Fibroblast of lung (primary cell): ENCODE measurements around the gene EYS. TPM values are rescaled to one million over a fixed set of nuclear protein-coding genes. Genes with fewer than 3 reads are reported as not detected.

Experiments
- DNase-seq, 2 donors: peaks; one replicate each; pipeline versions ENCODE4 v3.0.0 to v3.0.0-alpha.2; 2010; ENCODE audit warnings: low read depth in 2 of 2
- H2AFZ ChIP-seq: 2 replicates; pipeline ENCODE4 v1.5.1; 2012; ENCODE audit warnings: low read length, control low read depth, inconsistent platforms
- H3K27ac ChIP-seq: 2 replicates; pipeline ENCODE4 v1.5.1; 2011; ENCODE audit warnings: low read length, control low read depth; ENCODE audit not compliant: insufficient read depth
- H3K27me3 ChIP-seq: 2 replicates; pipeline ENCODE4 v1.5.1; 2011; ENCODE audit warnings: mild to moderate bottlenecking, low read length; ENCODE audit not compliant: control insufficient read depth, insufficient read depth
- H3K36me3 ChIP-seq: 2 replicates; pipeline ENCODE4 v1.5.1; 2011; ENCODE audit warnings: low read length; ENCODE audit not compliant: control insufficient read depth, insufficient read depth
- H3K4me1 ChIP-seq: 2 replicates; pipeline ENCODE4 v1.5.1; 2011; ENCODE audit warnings: low read length; ENCODE audit not compliant: control insufficient read depth, insufficient read depth; ENCODE audit errors: extremely low read depth
- H3K4me2 ChIP-seq: 2 replicates; pipeline ENCODE4 v1.5.1; 2011; ENCODE audit warnings: low read length, control low read depth; ENCODE audit not compliant: insufficient read depth; ENCODE audit errors: extremely low read depth
- H3K4me3 ChIP-seq, 4 experiments: fragments of 200-600 bp in 1 of 4; sonication (generic) in 1 of 4; replicated peaks in 1 of 4; 2 replicates each; pipeline ENCODE4 v1.5.1; 2011 to 2016; ENCODE audit warnings: low read length in 4 of 4, low read depth in 3 of 4, mild to moderate bottlenecking in 3 of 4, control low read depth in 2 of 4, inconsistent platforms in 1 of 4, mixed read lengths in 1 of 4; ENCODE audit not compliant: insufficient read depth in 1 of 4; ENCODE audit errors: control extremely low read depth in 1 of 4
- H3K79me2 ChIP-seq: 2 replicates; pipeline ENCODE4 v1.5.1; 2012; ENCODE audit warnings: mild to moderate bottlenecking, low read length, inconsistent platforms; ENCODE audit not compliant: control insufficient read depth, insufficient read depth
- H3K9ac ChIP-seq: 2 replicates; pipeline ENCODE4 v1.5.1; 2011; ENCODE audit warnings: mild to moderate bottlenecking, low read length, control low read depth; ENCODE audit not compliant: insufficient read depth
- H3K9me3 ChIP-seq: 2 replicates; pipeline ENCODE4 v1.5.1; 2012; ENCODE audit warnings: low read depth, low read length; ENCODE audit not compliant: control insufficient read depth, insufficient read depth
- H4K20me1 ChIP-seq: 2 replicates; pipeline ENCODE4 v1.5.1; 2011; ENCODE audit warnings: low read length; ENCODE audit not compliant: control insufficient read depth, insufficient read depth; ENCODE audit errors: extremely low read depth
- EZH2 ChIP-seq: IDR thresholded peaks from 2 replicates; pipeline ENCODE4 v1.5.1; 2012; ENCODE audit warnings: low read length, control low read depth, mild to moderate bottlenecking; ENCODE audit errors: missing control alignments
- polyA plus RNA-seq, 2 donors: library from polyadenylated mRNA; depleted of rRNA in 1 of 2; stranded (reverse) in 1 of 2; unstranded in 1 of 2; fragments of >200 nt; gene quantifications; 2 replicates each; pipeline ENCODE4 v1.2.1, GENCODE V29; 2011 to 2012; ENCODE audit warnings: missing spikeins in 1 of 2
- total RNA-seq: library from RNA; depleted of rRNA; stranded (reverse); fragments of >200 nt; gene quantifications from 2 replicates; pipeline ENCODE4 v1.2.1, GENCODE V29; 2014
- TF ChIP-seq, protein P1 (sequence below), 2 donors: IDR thresholded peaks in 1 of 2; conservative IDR thresholded peaks in 1 of 2; 1 replicate in 1 of 2; 2 replicates in 1 of 2; pipeline ENCODE4 v1.5.1; 2011 to 2012; ENCODE audit warnings: low read length in 2 of 2, control low read depth in 1 of 2, inconsistent platforms in 1 of 2, low read depth in 1 of 2, mild to moderate bottlenecking in 1 of 2

EYS gene
- total and polyA plus RNA-seq, 2 donors (not counting 1 experiment from before 2014, with no cell fraction given), result under 0.01 TPM; not detected in 1

- Histone ChIP-seq H3K9me3 (no peaks in the 10 kb centered on the region), H3K9ac (no peak overlapping the region)
Measured at GRCh38 chr6:63904650-63905248, 1802.3 kb downstream of the EYS start.

DNA sequence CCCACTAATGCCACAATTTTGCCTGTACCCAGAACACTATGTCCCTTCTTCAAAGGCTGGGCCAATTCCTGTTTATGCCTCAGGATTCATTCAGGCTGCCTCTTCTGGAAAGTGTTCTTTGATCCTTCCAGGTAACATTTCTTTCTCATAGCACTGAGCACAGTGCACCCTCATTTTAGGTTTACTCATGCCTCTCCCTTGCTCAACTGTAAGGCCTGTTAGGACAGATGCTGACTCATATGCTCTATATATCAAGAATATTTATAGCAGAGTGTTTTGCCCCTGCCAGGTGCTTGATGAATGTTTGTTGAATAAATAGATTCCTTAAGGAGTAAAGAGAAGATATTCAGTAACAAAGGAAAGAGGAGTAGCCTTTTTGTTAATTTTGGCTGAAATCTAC, 1807.5 kb downstream of the EYS start:
- TF ChIP-seq EZH2, result no peak
- TF ChIP-seq, protein P1, sequence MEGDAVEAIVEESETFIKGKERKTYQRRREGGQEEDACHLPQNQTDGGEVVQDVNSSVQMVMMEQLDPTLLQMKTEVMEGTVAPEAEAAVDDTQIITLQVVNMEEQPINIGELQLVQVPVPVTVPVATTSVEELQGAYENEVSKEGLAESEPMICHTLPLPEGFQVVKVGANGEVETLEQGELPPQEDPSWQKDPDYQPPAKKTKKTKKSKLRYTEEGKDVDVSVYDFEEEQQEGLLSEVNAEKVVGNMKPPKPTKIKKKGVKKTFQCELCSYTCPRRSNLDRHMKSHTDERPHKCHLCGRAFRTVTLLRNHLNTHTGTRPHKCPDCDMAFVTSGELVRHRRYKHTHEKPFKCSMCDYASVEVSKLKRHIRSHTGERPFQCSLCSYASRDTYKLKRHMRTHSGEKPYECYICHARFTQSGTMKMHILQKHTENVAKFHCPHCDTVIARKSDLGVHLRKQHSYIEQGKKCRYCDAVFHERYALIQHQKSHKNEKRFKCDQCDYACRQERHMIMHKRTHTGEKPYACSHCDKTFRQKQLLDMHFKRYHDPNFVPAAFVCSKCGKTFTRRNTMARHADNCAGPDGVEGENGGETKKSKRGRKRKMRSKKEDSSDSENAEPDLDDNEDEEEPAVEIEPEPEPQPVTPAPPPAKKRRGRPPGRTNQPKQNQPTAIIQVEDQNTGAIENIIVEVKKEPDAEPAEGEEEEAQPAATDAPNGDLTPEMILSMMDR (conservative IDR thresholded peaks at IDR 0.05 in 1 of 2, IDR thresholded peaks at IDR 0.05 in 1 of 2; ENCODE audit: low read depth in 1 of 2, low read length in 2 of 2), result no peak
- no peak overlapping the region for H3K27ac ChIP-seq
- H3K4me2 ChIP-seq, result no peak overlapping the region
- H3K79me2 ChIP-seq, result no peaks in the 10 kb centered on the region
- no peaks in the 10 kb centered on the region for H3K36me3 ChIP-seq
- no peaks in the 10 kb centered on the region for H3K27me3 ChIP-seq
- no peak overlapping the region for H2AFZ ChIP-seq
- H3K4me1 ChIP-seq, result no peaks in the 10 kb centered on the region
- H3K4me3 ChIP-seq, result no peak overlapping the region
- H3K9ac ChIP-seq, result no peak overlapping the region
- DNase-seq, result peak; percentile 27 to 48
- no peaks in the 10 kb centered on the region for H4K20me1 ChIP-seq
- H3K9me3 ChIP-seq, result no peaks in the 10 kb centered on the region

More at GRCh38 chr6:63904650-63905248, 1802.3 kb downstream of the EYS start:
- Histone ChIP-seq H4K20me1 (no peaks in the 10 kb centered on the region), H3K4me3 (no peak overlapping the region), H3K4me1 (no peaks in the 10 kb centered on the region), H3K4me2 (no peak overlapping the region), H2AFZ (no peak overlapping the region), H3K27ac (no peak overlapping the region), H3K27me3 (no peaks in the 10 kb centered on the region), H3K36me3 (no peaks in the 10 kb centered on the region), H3K79me2 (no peaks in the 10 kb centered on the region)
- no peak for TF ChIP-seq EZH2
- TF ChIP-seq, protein P1 (conservative IDR thresholded peaks at IDR 0.05 in 1 of 2, IDR thresholded peaks at IDR 0.05 in 1 of 2; ENCODE audit: low read depth in 1 of 2, low read length in 2 of 2), result no peak
- peak; percentile 66 to 80 for DNase-seq

DNA sequence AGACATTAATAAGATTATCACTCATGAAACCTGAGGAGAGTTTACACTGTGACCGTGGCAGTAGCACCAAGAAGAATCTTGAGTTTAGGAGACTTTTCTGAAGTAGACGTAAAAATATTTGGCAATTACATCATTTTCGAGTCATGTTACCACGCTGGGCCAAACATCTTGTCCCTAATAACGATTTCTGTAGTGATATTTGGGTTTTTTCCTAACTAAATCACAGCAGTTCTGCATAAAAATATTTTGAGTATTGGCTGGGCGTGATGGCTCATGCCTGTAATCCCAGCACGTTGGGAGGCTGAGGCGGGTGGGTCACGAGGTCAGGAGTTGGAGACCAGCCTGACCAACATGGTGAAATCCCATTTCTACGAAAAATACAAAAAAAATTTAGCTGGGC, 1809.1 kb downstream of the EYS start:
- Histone ChIP-seq H3K4me2 (no peak overlapping the region), H3K9me3 (no peaks in the 10 kb centered on the region), H3K27me3 (no peaks in the 10 kb centered on the region), H3K36me3 (no peaks in the 10 kb centered on the region), H3K4me1 (no peaks in the 10 kb centered on the region), H3K27ac (no peak overlapping the region), H3K4me3 (no peak overlapping the region), H4K20me1 (no peaks in the 10 kb centered on the region), H3K9ac (no peak overlapping the region), H3K79me2 (no peaks in the 10 kb centered on the region), H2AFZ (no peak overlapping the region)
- TF ChIP-seq, protein P1 (conservative IDR thresholded peaks at IDR 0.05 in 1 of 2, IDR thresholded peaks at IDR 0.05 in 1 of 2; ENCODE audit: low read depth in 1 of 2, low read length in 2 of 2), result no peak
- TF ChIP-seq EZH2, result no peak
- peak in 1 of 2 donors; percentile 21 for DNase-seq
